NCI-H446 (cell line): ENCODE results near the gene GPX5.

Experiments
- DNase-seq, 2 experiments: peaks; one replicate each; lab custom pipeline; 2025; lab: John Stamatoyannopoulos, UW

GPX5 gene

DNA sequence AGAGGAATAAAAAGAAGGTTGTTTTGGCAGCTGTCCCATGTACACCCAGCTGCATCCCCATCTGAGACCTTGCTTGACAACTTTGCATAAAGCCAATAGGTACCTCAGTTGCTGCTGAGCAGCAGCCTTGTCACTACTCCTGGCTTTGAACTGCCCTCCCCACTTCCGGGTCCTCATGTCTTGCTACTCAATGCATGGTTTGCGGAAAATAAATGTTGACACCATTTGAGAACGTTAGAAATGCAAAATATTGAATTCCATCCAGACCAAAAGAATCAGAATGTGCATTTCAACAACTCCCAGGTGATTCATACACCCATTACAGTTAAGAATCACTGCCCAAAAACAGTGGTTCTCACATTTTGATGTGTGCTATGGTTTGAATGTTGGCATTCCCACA is 32.9 kb downstream of the GPX5 start:
- no peak for DNase-seq

DNA sequence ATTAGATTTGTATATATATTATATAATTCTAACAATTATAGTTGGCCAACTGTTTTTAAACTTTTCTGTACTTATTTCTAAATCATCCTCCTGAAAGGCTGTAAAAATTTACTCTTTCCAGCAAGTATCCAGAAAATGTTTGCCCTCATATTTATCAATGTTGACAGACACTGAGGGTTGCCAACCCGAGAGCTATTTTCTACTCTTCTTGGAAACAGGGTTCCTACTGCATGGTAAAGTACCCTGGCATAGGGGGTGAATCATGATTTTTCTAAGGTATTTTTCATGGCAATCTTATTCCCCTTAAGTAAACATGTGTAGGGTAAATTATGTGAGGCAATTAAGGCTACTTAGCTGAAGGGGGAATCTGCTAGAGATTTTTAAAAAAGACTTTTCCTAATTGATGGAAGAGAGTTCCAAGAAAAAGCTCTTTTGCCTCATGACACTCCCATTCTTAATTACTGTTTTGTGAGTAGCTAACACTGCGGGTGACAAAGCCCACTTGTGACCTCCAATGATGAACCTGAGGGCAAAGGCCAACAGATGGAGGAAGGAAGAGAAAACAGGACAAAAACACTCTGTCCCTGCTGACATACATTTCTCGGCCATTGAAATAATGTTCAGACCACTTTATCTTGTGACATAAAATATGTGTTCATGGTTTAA is 37.9 kb downstream of the GPX5 start:
- no peak for DNase-seq

DNA sequence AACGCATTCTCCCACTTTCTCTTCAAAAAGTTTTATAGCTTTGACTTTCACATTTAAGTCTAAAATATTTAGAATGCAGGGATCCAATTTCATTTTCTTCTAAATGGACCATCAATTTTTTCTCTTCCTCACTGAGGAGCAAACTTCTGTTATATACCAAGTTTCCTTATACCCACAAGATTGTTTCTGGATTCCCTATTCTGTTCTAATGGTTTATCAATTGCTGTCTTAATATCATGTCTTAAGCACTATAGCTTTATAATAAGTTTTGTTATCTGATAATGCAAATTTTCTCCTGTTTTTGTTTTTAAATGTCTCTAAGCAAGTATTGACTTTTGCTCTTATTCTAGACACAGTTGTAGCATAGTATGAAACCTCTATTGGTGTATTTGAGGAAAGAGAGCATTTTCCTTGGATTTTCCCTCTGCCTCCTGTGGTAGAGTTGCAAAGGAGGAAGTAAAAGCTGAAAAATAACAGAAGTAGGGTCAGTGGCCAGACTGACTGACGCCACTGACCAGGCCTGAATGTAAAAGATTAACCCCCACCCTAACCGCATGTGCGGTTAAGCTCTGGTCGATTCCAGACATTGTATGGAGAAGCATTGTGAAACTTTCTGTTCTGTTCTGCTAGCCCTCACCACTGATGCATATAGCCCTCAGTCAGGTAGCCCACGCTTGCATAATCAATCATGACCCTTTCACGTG is 40.3 kb downstream of the GPX5 start:
- no peak for DNase-seq

DNA sequence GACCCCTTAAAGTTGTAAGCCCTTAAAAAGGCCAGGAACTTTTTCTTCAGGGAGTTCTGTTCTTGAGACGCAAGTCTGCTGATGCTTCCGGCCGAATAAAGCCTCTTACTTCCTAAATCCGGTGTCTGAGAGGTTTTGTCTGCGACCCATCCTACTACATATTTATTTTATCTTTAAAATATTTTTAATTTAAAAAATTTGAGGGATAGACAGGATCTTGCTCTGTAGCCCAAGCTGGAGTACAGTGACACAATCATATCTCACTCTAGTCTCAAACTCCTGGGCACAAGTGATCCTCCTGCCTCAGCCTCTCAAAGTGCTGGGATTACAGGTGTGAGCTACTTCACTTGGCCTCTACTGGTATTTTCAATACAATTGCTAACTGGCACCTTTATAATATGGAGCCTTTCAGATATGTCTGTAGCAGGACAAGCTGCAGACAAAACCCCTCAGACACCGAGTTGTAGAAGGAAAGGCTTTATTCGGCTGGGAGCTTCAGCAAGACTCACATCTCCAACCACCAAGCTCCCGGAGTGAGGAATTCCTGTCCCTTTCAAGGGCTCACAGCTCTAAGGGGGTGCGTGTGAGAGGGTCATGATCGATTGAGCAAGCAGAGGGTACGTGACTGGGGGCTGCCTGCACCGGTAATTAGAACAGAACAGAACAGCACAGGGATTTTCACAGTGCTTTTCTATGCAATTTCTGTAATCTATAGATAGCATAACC is 41.0 kb downstream of the GPX5 start:
- DNase-seq: no peak

DNA sequence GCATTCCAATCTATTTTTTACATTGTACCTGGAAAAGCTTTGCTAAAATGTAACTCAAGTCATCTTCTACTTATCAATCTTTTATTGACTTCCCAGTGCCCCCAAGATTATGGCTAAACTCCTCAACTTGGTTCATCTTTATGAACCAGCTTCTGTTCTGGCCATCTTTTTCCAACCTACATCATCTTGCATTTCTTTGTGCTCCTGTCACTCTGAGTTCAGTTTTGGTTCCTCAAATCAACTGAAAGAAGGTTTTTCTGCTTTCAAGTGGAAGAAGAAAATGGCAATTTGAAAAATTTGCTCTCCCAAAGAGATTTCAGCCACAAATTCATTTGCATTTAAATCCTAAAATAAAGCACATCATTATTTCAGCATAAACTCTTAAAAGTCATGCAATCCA is 41.8 kb downstream of the GPX5 start:
- DNase-seq: no peak

DNA sequence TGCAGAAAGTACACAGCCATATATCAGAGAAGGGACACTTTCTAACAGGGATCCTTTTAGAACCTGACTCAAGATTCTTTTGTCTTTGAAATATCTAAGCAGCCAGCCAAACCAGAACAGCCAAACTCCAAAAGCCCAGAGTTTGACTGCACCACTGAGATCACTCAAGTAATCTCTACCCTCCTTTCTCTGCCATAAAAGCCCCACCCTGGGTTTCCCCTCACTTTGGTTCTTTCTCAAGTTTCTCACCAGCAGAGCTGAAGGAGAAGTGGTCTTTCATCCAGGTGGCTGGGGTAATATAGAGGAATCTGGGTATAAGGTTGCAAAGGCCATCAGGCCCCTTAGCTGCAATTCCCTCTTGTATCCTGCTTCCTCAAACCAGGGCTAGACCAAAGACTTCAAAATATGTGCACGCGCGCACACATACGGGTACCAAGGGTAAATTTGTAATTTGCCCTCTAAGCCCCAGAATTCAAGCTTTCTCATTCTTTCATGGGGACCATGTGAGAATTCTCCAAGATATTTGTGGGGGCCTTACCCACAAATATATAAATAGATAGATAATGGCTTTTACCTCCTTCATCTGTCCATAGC is 42.9 kb downstream of the GPX5 start:
- DNase-seq: no peak

DNA sequence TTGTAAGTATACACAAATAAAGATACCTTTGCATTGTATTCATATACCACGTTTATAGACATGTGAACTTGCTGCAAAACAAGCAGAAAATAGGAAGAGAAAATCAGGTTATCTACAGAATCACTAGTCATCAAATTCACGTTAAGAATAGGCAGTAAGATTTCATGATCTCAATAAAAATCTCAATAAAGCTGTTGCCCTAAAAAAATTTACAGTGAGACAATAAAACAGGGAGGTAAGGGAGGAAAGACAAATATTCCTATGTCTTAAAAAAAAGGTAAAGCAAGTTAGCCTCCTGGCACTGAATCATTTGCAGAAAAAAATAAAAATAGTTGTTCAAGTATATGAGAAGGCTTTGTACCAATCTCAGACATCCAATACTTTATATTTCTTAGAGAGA is 44.1 kb downstream of the GPX5 start:
- DNase-seq: no peak

DNA sequence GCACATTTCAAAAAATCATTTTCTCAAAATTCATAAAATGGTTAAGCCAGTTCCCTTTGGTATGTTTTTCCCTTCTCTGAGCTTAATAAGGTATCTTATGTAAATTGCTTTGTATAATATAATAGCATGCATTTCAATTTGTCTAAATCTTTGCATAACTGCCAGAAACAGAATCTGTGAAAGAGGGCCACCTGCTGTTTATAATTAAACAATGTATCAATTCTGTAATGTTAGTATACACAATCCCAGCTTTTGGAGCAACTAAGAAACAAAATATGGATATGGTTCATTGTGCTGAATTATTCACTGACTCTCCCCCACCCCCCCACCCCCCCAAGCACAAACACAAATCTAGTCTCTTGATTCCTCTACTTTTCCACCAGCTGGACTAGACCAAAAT is 54.8 kb downstream of the GPX5 start:
- peak in 1 of 2 experiments; percentile 1 for DNase-seq

DNA sequence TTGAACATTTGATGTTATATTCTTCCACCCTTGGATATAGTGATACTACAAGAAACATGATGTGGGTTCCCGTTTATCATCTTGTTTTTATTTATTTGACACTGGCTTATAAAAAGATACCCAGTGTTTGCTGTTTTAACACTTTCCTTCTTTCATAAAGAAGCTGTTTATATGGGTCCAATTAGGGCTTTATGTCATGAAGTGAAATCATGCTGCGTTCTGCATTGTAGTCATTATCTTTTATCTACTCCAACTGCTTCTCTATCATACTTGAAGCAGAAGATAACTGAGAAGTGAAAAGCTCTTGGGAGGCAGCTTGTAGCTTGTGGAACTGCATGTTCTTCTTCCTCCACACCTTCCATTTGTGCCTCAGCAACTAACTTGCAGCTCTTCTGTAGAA is 57.8 kb downstream of the GPX5 start:
- DNase-seq: no peak
